NB4 (cell line): ENCODE measurements around the gene CLMN.

ENCODE experiments used
- CTCF ChIP-seq: IDR thresholded peaks from one replicate; pipeline ENCODE4 v1.5.1; 2012; ENCODE audit warnings: low read depth, low read length
- POLR2A ChIP-seq: IDR thresholded peaks from 2 replicates; pipeline ENCODE4 v1.6.1; 2011; ENCODE audit warnings: mild to moderate bottlenecking; ENCODE audit not compliant: insufficient read length; ENCODE audit errors: extremely low read depth

- TF ChIP-seq POLR2A = no peak
- TF ChIP-seq CTCF = no peak
Observed at GRCh38 chr14:95200404-95200803, 119.3 kb downstream of the CLMN start.
